GM21723 (cell line): ENCODE data around the gene HNMT.
"Not testable (repeated sequence)": the region's sequence is repeated elsewhere in the genome, so short reads cannot be mapped to it uniquely, and the experiment has no call there.

Experiments
- ATAC-seq: cut with Tn5 transposase; IDR thresholded peaks from one replicate; pipeline ENCODE4 v1.9.1; 2021; ENCODE audit warnings: mild to moderate bottlenecking, moderate library complexity; ENCODE audit not compliant: unreplicated experiment

The HNMT gene

DNA sequence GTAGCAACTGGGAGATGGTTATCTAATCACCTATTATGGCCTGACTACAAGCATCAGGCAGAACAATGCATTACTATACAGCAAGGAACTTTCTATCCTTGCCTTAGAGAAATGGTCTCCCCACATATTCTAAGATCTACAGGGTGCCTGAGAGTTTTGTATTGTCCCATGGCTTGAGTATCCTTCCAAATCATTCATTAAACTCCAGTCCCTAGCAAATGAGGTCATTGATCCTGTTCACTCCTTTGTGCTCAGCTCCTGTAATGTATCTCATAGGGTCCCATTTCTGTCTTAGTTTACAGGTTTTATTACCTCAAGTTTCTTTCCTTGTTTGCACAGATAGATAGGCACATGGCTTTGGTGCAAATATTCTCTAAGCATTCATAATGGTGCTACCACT is 9.0 kb downstream of the HNMT start:
- no peak for ATAC-seq

DNA sequence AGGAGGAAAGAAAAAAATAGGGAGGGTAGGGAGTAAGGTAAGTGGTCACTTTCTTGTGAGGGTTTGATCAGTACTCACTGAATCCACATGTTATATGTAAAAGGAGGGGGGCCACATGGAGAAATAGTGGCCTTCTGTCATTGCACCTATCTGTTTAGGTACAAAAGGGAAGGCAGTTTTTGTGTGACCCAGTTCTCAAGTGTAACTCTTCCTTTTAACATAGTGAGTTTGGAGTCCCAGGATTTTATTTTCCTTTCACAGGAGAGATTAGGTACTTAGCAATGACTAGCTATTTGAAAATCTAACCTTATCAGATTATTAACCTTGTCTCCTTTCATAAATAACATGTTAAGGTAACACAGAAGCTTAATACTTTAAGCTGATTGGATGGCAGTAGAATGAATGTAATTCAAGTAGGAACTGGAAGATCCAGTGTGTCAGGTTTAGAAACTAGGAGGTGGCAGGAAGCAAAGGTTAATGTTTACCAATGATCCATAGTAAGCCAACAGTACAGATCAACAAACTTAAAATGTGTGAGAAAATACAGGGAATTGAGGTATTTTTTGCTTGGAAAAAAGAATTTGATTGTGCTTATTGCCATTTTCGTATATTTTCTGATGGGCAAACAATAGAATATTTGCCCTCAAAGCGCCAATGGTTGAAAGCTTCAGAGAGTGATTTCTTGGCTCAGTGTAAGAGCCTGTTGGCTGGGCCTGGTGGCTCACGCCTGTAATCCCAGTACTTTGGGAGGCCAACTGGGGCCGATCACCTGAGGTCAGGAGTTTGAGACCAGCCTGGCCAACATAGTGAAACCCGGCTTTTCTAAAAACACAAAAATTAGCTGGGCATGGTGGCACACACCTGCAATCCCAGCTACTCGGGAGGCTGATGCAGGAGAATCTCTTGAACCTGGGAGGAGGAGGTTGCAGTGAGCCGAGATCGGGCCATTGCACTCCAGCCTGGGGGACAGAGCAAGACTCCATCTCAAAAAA is 11.3 kb downstream of the HNMT start:
- ATAC-seq, result no peak

DNA sequence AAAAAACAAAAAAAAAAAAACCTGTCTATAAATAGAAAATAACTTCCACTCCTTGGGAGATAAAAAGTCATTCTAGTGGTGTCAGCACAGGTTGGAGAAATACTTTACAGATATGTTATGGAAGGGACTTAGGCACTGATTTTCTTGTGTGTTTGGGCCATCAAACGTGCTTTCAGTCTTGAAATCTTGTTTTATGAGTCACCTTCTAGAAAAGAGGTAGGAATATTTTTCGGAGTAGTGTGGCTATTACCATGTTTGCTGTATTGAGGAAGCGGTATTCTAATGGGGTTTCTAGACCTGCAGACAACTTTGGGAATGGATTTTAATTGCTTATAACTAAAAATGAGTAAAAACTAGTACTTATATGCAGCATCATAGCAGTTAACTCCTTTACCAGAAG is 12.0 kb downstream of the HNMT start:
- no peak for ATAC-seq

DNA sequence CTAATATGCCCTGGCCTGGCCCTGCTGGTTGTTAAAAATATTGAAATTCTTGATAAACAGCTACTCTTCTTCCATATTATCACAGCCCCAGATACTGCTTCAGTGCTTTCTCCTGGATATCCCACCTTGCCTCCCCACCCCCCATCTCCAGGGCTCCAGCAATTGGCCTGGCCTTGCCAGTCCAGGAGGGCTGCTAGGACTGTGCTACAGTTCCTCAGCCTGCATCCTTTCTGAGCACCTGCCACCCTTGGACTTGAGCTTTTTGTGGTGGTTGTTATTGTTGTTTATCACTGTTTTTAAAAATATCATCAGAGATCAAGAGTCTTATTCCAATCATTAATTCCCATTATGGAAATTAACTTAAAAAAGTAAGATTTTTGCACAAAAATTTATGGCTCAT is 13.5 kb downstream of the HNMT start:
- no peak for ATAC-seq

DNA sequence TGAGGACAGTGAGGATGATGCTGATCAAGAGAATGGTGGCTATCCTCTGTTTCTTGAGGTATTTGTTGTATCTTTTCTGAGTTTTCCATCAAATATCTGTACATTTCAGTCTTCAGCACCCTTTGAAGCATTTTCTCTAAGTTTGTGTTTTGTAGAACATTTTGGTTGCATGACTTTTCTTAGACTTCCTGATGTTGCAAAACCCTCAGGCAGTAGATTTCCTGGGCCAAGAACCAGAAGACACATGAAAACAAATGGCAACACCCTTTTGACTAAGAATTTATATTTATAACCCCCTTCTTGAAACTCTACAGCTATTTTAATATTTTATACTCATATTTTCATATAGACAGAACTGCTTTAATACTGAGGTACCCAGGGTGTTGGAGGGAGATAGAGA is 16.2 kb downstream of the HNMT start:
- no peak for ATAC-seq

DNA sequence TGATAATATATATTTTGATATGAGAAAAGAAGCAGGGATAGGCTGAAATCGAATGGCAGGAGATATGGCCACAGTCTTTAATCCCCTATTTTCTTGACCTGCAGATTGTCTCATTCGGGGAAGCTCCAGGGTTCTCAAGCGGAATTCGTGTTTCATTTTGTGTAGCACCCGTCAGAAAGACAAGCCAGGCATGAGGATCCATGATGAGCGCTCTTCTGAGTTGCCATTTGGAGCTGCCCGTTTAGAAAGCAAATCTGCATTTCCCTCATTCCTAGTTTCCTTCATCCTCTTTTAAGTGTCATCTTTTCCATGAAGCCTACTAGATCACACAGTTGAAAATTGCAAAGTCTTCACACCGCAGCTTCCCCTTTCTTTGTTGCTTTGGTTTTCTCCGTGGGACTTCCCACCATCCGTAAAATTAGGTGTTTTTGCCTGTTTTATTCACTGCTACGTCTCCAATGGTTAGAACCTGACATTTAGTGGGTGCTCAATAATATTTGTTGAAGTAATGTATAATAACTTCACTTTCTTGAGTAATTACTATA is 16.9 kb downstream of the HNMT start:
- no peak for ATAC-seq

DNA sequence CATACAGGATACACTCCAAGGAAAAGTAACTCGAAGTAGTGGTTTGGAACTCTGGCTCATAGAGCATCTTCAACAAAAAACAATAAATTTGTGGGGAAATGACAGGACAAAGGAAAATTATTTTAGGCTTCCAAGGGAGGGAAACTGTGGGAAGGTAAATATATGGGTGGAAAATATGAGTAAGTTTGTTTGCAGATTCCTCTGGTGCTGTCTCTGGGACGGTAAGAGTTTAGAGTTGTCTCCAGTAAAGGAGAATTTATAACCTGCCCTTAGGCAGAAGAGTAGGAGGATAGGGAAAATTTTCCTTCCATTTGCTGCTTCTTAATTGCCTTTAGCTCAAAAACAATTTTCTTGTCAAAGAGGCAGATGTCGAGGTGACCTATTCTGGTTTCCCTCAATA is 19.3 kb downstream of the HNMT start:
- no peak for ATAC-seq

DNA sequence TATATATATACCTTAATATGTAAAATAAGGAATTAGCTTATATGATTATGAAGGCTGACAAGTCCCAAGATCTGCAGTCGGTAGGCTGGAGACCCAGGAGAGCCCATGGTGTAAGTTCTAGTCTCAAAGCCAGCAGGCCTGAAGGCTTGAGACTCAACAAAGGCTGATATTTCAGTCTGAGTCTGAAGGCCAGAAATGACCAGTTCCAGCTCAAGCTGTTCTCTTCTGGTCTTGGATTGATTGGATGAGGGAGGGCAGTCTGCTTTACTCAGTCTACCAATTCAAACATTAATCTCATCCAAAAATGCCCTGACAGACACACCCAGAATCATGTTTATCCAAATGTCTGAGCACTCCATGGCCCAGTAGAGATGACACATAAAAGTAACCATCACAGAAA is 22.0 kb downstream of the HNMT start:
- ATAC-seq, result no peak

DNA sequence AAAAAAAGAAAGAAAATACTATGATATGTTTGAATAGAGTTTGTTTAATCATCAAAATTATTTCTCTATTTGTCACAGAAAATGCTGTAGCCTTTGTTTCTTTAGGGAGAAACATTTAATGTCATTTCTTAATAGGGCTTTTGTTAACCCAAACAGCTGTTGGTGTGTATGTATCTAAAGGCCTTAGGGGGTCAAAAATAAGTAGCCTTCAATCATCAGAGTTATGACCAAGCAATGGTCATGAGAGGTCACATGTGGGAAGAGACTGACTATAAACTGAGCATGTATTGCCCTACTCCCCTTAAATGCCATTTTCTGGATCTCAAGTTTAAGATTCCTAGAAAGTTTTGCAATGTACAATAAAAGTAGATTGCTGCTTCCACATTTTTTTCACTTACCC is 22.7 kb downstream of the HNMT start:
- ATAC-seq, result no peak

DNA sequence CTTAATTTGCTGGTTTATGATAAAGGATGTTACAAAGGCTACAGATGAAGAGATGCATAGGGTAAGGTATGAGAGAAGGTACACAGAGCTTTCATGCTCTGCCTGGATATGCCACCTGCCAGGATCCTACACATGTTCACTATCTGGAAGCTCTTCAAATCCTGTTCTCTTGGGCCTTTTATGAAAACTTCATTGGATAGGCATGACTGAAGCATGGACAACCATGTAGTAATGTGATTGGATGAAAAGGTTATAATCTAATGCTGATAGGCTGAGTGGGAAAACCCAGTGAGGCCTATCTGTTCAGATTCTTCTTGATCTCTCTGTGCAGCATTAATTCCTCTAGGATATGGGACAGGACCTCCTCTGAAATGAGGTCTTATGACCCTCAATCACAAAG is 26.8 kb downstream of the HNMT start:
- ATAC-seq, result no peak

DNA sequence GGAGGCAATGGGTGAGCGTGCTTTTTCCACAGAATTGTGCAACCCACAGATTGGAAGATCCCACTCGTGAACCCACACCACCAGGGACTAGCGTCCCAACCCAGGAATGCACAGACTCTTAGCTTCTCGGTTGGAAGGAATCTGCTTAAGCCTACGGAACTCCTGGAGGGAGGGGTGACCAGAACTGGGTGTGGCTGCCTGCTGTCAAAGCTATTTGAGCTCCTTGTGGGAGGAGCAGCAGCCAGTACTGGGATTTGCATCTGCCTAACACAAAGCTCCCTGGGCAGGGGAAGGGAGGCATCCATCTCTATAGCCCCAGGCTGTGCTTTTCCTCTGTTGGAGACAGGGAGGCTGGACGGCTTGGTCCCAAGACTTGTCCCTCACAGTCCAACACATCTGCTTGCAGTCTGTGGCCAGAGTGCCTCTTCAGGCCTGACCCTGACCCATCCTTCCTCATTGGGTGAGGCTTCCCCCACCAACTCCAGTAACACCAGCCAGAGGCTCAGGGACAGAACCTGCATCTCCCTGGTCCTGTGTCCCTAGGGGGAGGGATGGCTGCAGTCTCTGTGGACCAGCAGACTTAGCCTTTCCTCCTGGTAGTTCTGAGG is 27.9 kb downstream of the HNMT start:
- no peak for ATAC-seq

DNA sequence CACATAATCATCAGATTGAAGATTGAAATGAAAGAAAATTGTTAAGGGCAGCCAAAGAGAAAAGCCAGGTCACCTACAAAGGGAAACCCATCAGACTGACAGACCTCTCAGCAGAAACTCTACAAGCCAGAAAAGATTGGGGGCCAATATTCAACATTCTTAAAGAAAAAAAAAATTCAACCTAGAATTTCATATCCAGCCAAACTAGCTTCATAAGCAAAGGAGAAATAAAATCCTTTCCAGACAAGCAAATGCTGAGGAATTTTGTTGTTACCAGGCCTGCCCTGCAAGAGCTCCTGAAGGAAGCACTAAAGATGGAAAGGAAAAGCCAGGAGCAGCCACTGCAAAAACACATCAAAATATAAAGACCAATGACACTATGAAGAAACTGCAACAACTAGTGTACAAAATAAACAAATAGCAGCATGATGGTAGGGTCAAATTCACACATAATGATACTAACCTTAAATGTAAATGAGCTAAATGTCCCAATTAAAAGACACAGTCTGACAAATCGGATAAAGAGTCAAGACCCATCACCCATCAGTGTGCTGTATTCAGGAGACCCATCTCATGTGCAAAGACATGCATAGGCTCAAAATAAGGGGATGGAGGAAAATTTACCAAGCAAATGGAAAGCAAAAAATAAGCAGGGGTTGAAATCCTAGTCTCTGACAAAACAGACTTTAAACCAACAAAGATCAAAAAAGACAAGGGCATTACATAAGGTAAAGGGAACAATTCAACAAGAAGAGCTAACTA is 29.6 kb downstream of the HNMT start:
- not testable (repeated sequence) for ATAC-seq

DNA sequence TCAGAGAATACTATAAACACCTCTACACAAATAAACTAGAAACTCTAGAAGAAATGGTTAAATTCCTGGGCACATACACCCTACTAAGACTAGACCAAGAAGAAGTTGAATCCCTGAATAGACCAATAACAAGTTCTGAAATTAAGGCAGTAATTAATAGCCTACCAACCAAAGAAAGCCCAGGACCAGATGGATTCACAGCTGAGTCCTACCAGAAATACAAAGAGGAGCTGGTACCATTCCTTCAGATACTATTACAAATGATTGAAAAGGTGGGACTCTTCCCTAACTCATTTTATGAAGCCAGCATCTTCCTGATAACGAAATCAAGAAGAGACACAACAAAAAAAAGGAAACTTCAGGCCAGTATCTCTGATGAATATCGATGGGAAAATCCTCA is 31.1 kb downstream of the HNMT start:
- not testable (repeated sequence) for ATAC-seq

DNA sequence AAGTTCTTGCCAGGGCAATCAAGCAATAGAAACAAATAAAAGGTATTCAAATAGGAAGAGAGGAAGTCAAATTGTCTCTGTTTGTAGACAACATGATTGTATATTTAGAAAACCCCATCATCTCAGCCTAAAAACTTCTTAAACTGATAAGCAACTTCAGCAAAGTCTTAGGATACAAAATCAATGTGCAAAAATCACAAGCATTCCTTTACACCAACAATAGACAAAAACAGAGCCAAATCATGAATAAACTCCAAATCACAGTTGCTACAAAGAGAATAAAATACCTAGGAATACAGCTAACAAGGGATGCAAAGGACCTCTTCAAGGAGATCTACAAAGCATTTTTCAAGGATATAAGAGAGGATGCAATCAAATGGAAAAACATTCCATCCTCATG is 31.9 kb downstream of the HNMT start:
- ATAC-seq, result not testable (repeated sequence)

DNA sequence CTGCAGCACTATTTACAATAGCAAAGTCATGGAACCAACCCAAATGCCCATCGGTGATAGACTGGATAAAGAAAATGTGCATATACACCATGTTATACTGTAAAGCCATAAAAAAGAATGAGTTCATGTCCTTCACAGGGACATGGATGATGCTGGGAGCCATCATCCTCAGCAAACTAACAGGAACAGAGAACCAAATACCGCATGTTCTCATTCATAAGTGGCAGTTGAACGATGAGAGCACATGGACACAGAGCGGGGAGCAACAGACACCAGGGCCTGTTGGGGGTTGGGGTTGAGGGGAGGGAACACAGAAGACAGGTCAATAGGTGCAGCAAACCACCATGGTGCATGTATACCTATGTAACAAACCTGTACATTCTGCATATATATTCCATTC is 33.5 kb downstream of the HNMT start:
- ATAC-seq, result no peak

DNA sequence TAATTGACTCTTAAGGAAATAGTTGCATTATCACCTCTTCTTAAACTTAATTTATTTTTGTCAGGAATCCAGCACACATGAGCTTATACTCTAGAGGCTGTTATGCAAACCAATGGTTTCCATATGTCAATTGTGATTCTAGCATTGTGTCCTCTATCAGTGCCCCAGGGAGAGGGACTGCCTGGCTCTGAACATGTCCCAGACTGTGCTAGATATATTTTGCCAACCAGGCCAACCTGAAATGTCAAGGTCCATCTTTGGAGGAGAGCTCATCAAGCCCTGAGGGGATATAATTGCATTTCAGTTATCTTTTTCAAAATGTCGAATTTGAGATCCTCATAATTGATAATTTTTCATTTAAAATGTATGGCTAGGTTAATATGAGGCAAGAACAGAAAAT is 34.2 kb downstream of the HNMT start:
- ATAC-seq, result no peak

DNA sequence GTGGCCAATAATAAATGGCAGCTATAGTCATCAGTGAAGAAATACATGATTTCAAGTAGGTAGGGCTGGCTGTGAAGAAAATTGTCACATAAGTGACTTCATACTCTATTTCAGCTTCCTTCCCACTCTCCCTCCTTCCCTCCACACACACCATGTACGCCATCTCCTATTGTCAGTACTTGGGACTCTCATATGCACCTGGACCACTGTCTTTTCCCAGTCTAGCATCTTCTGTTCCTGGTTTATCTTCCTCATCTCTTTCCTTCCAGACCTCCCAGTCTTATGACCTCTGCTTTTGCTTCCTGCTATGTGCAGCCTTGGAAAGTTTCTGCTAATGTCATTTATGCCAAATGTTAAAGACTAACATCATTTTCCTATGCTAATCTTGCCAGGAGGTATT is 35.0 kb downstream of the HNMT start:
- ATAC-seq, result no peak

DNA sequence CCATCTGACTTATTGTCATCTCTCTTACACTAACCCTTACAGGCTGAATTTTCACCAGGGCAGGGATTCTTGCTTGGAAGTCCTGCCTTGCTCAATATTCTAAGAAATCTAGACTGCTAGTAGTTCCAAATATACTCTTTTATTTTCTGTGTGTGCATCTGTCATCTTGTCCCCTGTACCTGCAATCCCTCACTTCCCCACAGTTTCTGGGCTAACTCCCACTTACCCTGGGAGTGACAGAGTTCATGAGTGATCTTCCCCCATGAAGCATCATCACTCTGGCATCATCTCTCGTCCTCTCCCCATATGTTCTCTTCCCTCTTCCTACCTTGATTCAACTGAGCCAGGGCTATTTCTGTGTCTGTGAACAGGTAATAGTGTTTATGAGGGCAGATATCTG is 35.7 kb downstream of the HNMT start:
- ATAC-seq, result no peak

DNA sequence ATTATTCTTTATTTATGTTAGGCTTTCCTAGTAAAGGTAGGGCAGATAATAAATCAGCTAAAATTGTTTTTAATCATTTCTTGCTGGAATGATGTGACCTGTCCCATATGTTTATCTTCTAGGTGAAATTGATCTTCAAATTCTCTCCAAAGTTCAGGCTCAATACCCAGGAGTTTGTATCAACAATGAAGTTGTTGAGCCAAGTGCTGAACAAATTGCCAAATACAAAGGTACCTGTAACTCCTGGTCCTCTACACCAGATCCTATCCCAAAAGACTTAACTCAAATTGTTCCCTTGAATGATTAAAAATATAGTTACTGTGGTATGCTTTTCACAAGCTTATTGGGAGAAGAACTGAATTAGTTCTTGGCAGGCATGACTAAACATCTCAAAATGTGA is 36.5 kb downstream of the HNMT start:
- ATAC-seq, result no peak

DNA sequence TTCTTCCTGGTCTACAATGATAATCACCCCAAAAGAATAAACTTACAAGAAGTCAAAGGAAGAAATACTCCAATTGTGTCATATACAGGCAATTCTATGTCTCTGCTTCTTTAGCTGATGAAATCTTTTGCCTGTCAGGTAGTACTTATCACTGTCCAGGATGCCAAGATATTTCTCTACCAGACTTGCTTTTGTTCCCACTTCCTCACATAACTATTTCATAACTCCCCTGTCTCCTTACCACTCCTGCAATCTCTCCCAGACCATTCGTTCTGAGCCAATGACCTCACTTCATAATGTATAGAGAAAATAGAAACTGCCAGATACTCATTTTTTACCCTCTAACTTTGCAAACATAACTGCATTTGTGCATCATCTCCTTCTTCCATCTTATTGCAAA is 39.1 kb downstream of the HNMT start:
- no peak for ATAC-seq

DNA sequence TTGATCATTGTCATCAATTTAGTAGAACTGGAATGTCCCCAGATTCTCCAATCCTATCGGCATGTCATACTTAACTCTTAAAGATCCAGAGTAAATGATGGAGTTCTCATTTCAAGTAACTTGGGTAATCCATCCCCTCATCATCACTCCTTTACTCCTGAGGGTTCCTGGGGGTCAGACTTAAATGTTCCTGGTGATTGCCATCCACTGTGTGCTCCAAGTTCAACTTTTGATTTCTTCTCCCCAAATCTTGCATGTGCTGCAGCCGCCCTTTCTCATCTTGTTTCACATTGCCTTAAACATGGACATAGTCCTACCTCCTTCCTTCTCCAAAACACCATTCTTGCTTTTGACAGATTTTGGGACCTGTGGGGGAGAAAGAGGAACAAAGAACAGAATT is 43.2 kb downstream of the HNMT start:
- ATAC-seq, result no peak
